WTC11 (cell line): ENCODE data around the gene MGAT3. TPM values are rescaled to one million over a fixed set of nuclear protein-coding genes. Genes with fewer than 3 reads are reported as not detected.

Experiments
- ATAC-seq: fragments of 200-7000 bp; cut with Tn5 transposase; 2 replicates; pipeline ENCODE4 v1.10.0; 2021; ENCODE audit warnings: mild to moderate bottlenecking, moderate library complexity
- CTCF ChIA-PET: fragments of 300-600 bp; sonication (Branson Sonifier 250); formaldehyde crosslinking; loops from one replicate; lab custom pipeline; 2021; ENCODE audit warnings: antibody characterized with exemption; lab: Charles Lee
- POLR2A ChIA-PET: fragments of 350-600 bp; sonication (Branson Sonifier 250); formaldehyde crosslinking; loops from one replicate; lab custom pipeline; 2021; ENCODE audit warnings: antibody characterized with exemption; lab: Charles Lee
- DNase-seq: peaks from one replicate; pipeline ENCODE4 v3.0.0; 2021; ENCODE audit warnings: low spot score
- H3K27ac Mint-ChIP-seq: 2 replicates; pipeline ENCODE4 v1.8.0; 2021; ENCODE audit warnings: mixed read lengths
- H3K27me3 Mint-ChIP-seq: 2 replicates; pipeline ENCODE4 v1.8.0; 2021; ENCODE audit warnings: low read depth, mild to moderate bottlenecking, moderate library complexity, mixed read lengths
- H3K36me3 Mint-ChIP-seq: 2 replicates; pipeline ENCODE4 v1.8.0; 2021; ENCODE audit warnings: mixed read lengths
- H3K4me1 Mint-ChIP-seq: 2 replicates; pipeline ENCODE4 v1.8.0; 2022; ENCODE audit warnings: mixed read lengths
- H3K4me3 Mint-ChIP-seq: 2 replicates; pipeline ENCODE4 v1.8.0; 2021; ENCODE audit warnings: mild to moderate bottlenecking, moderate library complexity, mixed read lengths
- H3K9me3 Mint-ChIP-seq: 2 replicates; pipeline ENCODE4 v1.8.0; 2021; ENCODE audit warnings: mixed read lengths
- CREM ChIP-seq: sonication (generic); formaldehyde crosslinking; IDR thresholded peaks from 2 replicates; pipeline ENCODE4 v1.8.1; 2022; ENCODE audit warnings: mild to moderate bottlenecking, missing genetic modification reagents, moderate library complexity
- EMX1 ChIP-seq: fragments of 250-450 bp; sonication (Bioruptor Pico); IDR thresholded peaks from 2 replicates; pipeline ENCODE4 v1.8.0; 2021; ENCODE audit warnings: mild to moderate bottlenecking
- ERG ChIP-seq: fragments of 250-450 bp; sonication (Bioruptor Pico); IDR thresholded peaks from 2 replicates; pipeline ENCODE4 v1.8.0; 2021; ENCODE audit warnings: mild to moderate bottlenecking
- FOXJ3 ChIP-seq: sonication (generic); formaldehyde crosslinking; IDR thresholded peaks from 2 replicates; pipeline ENCODE4 v1.9.0; 2021; ENCODE audit warnings: missing genetic modification reagents, mild to moderate bottlenecking, borderline replicate concordance
- GRHL2 ChIP-seq: fragments of 250-450 bp; sonication (Bioruptor Pico); IDR thresholded peaks from 2 replicates; pipeline ENCODE4 v1.8.0; 2022; ENCODE audit warnings: mild to moderate bottlenecking, moderate library complexity; ENCODE audit not compliant: insufficient replicate concordance, severe bottlenecking
- IRF1 ChIP-seq: sonication (generic); formaldehyde crosslinking; IDR thresholded peaks from 2 replicates; pipeline ENCODE4 v1.8.0; 2023; ENCODE audit warnings: missing genetic modification reagents
- NFE2L1 ChIP-seq: sonication (generic); formaldehyde crosslinking; IDR thresholded peaks from 2 replicates; pipeline ENCODE4 v1.8.1; 2023; ENCODE audit warnings: missing genetic modification reagents
- OVOL2 ChIP-seq: fragments of 250-450 bp; sonication (Bioruptor Pico); IDR thresholded peaks from 2 replicates; pipeline ENCODE4 v1.9.0; 2021; ENCODE audit warnings: mild to moderate bottlenecking, borderline replicate concordance
- PRRX2 ChIP-seq: fragments of 250-450 bp; sonication (Bioruptor Pico); IDR thresholded peaks from 2 replicates; pipeline ENCODE4 v1.8.0; 2021; ENCODE audit warnings: mild to moderate bottlenecking
- SOX15 ChIP-seq: fragments of 250-450 bp; sonication (Bioruptor Pico); IDR thresholded peaks from 2 replicates; pipeline ENCODE4 v1.9.0; 2021; ENCODE audit warnings: mild to moderate bottlenecking
- TEAD1 ChIP-seq: sonication (generic); formaldehyde crosslinking; IDR thresholded peaks from 2 replicates; pipeline ENCODE4 v1.8.0; 2022; ENCODE audit warnings: mild to moderate bottlenecking, missing genetic modification reagents
- TEAD4 ChIP-seq: sonication (generic); formaldehyde crosslinking; IDR thresholded peaks from 2 replicates; pipeline ENCODE4 v1.8.0; 2022; ENCODE audit warnings: mild to moderate bottlenecking, missing genetic modification reagents
- ZNF138 ChIP-seq: sonication (generic); formaldehyde crosslinking; conservative IDR thresholded peaks from 2 replicates; pipeline ENCODE4 v1.8.1; 2022; ENCODE audit warnings: mild to moderate bottlenecking, moderate library complexity, missing genetic modification reagents
- ZNF416 ChIP-seq: fragments of 250-450 bp; sonication (Bioruptor Pico); IDR thresholded peaks from 2 replicates; pipeline ENCODE4 v1.9.0; 2021; ENCODE audit warnings: mild to moderate bottlenecking, inconsistent platforms
- ZNF512 ChIP-seq: sonication (generic); formaldehyde crosslinking; IDR thresholded peaks from 2 replicates; pipeline ENCODE4 v1.8.1; 2022; ENCODE audit warnings: missing genetic modification reagents, borderline replicate concordance
- total RNA-seq: library from RNA; stranded (reverse); gene quantifications from 3 replicates; pipeline ENCODE4 v1.2.3, GENCODE V29; 2021
- TF ChIP-seq, protein P1 (sequence below): sonication (generic); formaldehyde crosslinking; IDR thresholded peaks from 2 replicates; pipeline ENCODE4 v1.8.0; 2022; ENCODE audit warnings: missing genetic modification reagents
- TF ChIP-seq, protein P2 (sequence below): fragments of 250-450 bp; sonication (Bioruptor Pico); conservative IDR thresholded peaks from 2 replicates; pipeline ENCODE4 v1.9.0; 2021; ENCODE audit warnings: mild to moderate bottlenecking
- TF ChIP-seq, protein P3 (sequence below): sonication (generic); formaldehyde crosslinking; IDR thresholded peaks from 2 replicates; pipeline ENCODE4 v1.8.1; 2022; ENCODE audit warnings: mild to moderate bottlenecking, missing genetic modification reagents, moderate library complexity, borderline replicate concordance

The MGAT3 gene
- total RNA-seq, 1 experiment from 2014 or later, result 11.4 TPM

DNA sequence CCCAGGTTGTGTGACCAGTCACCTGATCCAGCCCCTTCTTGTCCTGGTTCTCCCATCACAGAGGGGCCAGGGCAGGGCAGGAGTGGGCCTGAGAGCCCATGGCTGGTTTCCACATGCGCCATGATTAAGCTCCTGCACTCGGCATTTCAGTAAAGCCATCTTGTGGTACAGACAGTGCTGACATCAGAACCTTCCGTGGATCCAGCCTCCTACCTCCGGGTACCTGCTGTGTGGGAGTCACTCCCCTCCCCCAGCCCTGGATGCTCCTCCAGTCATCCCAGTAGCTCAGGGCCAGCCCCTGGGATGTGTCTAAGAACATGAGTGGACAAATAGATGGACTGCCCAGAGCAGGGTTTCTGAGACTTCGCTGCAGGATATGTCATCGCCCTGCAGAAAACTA, 22.1 kb upstream of the MGAT3 start:
- ChIA-PET POLR2A (no interaction called here), CTCF (interaction anchor here (0.8 to 4.3 kb wide), 6 partner anchors 18 to 94 kb away, joined by 3 to 33 read pairs (median 4); partner anchors contain the start of gene TAB1)
- no peaks in the 10 kb centered on the region for H3K27me3 Mint-ChIP-seq
- no peak for DNase-seq
- ATAC-seq, result no peak
- peaks cover 4% of the 10 kb centered on the region; the same call in 1 of the 2 replicates for H3K36me3 Mint-ChIP-seq
- no peak overlapping the region for H3K4me3 Mint-ChIP-seq
- H3K9me3 Mint-ChIP-seq, result no peaks in the 10 kb centered on the region
- TF ChIP-seq ZNF416 (CRISPR knock-in tag) (no peak), FOXJ3 (CRISPR knock-in tag) (no peak), EMX1 (CRISPR knock-in tag) (no peak), IRF1 (CRISPR knock-in tag) (no peak), SOX15 (no peak), ZNF138 (CRISPR knock-in tag) (no peak), TEAD4 (CRISPR knock-in tag) (no peak), NFE2L1 (no peak), PRRX2 (no peak), ERG (no peak), TEAD1 (CRISPR knock-in tag) (no peak), GRHL2 (CRISPR knock-in tag) (no peak), ZNF512 (no peak), CREM (no peak), OVOL2 (no peak)
- TF ChIP-seq, protein P1, sequence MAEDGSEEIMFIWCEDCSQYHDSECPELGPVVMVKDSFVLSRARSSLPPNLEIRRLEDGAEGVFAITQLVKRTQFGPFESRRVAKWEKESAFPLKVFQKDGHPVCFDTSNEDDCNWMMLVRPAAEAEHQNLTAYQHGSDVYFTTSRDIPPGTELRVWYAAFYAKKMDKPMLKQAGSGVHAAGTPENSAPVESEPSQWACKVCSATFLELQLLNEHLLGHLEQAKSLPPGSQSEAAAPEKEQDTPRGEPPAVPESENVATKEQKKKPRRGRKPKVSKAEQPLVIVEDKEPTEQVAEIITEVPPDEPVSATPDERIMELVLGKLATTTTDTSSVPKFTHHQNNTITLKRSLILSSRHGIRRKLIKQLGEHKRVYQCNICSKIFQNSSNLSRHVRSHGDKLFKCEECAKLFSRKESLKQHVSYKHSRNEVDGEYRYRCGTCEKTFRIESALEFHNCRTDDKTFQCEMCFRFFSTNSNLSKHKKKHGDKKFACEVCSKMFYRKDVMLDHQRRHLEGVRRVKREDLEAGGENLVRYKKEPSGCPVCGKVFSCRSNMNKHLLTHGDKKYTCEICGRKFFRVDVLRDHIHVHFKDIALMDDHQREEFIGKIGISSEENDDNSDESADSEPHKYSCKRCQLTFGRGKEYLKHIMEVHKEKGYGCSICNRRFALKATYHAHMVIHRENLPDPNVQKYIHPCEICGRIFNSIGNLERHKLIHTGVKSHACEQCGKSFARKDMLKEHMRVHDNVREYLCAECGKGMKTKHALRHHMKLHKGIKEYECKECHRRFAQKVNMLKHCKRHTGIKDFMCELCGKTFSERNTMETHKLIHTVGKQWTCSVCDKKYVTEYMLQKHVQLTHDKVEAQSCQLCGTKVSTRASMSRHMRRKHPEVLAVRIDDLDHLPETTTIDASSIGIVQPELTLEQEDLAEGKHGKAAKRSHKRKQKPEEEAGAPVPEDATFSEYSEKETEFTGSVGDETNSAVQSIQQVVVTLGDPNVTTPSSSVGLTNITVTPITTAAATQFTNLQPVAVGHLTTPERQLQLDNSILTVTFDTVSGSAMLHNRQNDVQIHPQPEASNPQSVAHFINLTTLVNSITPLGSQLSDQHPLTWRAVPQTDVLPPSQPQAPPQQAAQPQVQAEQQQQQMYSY (CRISPR knock-in tag), result no peak
- TF ChIP-seq, protein P2, sequence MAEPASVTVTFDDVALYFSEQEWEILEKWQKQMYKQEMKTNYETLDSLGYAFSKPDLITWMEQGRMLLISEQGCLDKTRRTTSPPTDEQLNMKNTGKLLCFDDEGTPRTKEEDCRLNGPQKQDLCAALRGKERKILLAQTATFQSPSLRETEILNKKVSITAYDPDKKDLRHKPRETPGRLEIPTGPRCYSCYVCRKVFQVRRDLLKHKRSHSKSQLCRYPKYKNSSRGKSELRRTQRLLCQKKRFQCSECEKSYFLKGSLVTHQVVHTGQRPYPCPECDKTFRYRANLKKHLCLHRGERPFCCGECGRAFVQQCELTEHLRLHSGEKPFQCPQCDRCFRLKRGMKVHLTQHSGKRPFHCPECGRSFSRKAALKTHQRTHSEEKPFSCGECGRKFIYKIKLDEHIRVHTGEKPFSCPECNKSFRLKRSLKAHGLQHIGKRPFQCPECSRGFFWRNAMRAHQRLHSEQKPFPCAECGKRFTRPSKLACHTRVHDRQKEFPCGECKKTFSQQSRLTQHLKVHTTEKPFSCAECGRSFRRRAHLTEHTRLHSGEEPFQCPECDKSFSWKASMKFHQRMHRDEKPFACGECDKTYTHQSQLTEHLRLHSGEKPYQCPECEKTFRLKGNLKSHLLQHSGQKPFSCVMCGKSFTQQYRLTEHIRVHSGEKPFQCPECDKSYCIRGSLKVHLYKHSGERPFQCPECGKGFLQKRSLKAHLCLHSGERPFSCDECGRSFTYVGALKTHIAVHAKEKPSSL (CRISPR knock-in tag), result no peak
- TF ChIP-seq, protein P3, sequence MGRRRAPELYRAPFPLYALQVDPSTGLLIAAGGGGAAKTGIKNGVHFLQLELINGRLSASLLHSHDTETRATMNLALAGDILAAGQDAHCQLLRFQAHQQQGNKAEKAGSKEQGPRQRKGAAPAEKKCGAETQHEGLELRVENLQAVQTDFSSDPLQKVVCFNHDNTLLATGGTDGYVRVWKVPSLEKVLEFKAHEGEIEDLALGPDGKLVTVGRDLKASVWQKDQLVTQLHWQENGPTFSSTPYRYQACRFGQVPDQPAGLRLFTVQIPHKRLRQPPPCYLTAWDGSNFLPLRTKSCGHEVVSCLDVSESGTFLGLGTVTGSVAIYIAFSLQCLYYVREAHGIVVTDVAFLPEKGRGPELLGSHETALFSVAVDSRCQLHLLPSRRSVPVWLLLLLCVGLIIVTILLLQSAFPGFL (CRISPR knock-in tag), result no peak
- H3K27ac Mint-ChIP-seq, result no peak overlapping the region
- H3K4me1 Mint-ChIP-seq, result peaks cover 17% of the 10 kb centered on the region
